Fibroblast of skin of left quadriceps (primary cell): Measurements from ENCODE around the gene HCRTR1.

ENCODE experiments used
- DNase-seq, 2 experiments: peaks; one replicate each; pipeline ENCODE4 v3.0.0-alpha.2; 2013; ENCODE audit warnings: low read depth in 2 of 2

Gene HCRTR1

DNA sequence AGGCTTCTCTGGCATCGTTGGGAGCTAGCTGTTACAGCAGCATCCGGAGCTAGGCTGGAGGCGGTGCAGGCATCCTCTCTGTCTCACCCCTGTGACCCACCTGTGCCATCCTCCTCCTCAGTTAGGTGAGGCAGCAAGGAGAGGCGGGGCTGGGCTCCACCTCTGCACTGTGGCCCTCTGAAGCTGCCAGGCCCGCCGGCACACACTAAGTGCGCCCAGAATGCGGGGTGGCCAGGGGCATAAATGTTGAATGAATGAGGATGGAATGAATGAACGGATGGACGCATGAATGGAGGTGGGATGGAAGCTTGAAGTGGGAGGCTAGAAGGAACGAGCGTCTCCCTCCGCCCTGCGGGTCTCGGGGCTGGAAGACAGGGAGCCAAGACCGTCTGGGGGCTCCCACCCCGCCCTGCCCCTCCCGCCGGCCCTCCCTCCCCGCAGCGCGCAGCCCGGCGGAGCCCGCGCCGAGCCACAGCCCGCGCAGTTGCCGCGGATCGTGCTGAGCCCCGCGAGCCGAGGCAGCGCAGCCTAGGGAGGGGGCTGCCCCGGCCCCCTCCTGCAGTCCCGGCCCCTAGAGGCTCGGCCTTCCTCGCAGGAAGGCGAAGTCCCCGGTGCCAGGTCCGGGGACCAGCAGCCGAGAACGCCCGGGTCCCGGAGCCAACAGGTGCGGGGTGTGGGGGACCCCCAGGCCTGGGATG, at the start of gene HCRTR1:
Gene HCRTR1, plus strand, starts transcription at position 472 of the 698 bp plus-strand sequence. CDS start 1,504 bp downstream, outside the sequence.
- DNase-seq, result no peak

DNA sequence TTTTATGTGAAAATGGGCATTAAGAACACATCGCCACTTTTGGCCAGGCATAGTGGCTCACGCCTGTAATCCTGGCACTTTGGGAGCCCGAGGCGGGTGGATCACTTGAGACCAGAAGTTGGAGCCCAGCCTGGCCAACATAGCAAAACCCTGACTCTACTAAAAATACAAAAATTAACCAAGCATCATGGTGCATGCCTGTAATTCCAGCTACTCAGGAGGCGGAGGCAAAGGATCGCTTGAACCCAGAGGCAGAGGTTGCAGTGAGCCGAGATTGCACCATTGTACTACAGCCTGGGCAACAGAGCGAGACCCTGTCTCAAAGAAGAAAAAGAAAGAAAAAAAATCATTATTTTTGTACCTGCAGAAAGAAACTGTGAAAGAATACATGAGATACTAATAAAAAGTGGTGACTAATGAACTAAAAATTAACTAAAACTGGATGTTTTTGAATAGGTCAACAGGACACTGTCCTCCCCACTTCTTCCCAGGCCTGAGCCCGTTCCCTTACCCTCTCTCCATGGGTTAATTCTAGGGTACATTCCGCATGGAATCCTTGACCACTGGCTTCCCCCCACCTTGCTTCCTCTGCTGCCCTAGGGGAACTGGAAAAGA, 49.4 kb upstream of the HCRTR1 start:
- no peak for DNase-seq

DNA sequence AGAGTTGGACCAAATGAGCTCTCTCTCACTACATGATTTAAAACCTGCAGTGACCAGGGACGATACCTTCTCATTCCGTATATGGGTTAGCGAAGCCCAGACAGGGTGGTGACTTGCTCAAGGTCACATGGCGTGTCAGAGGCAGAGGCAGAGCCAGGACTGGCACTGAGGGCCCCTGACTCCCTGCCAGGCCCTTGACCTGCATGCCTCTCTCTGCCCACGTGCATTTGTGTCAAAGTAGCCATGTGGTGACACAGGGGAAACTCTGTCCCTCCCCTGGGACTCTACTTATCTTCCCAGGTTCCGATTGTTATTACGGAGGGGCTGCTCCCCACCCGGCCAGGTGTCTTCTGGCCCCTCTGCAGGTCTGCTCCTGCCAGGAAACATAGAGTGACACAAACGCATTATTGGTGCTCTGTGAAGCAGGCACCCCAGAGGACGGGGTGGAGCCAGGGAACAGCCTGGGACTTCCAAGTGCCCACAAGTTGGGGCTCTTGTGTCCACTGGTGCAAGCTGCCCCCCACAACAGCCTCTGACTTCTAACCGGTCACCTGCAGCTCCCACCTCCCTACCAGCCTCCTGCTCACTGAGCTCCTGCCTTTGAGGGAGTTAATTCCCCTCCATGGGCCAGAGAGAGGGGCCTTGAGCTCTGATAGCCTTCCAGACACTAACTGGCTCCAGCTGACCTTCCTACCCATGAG, 48.4 kb upstream of the HCRTR1 start:
- DNase-seq, result no peak

DNA sequence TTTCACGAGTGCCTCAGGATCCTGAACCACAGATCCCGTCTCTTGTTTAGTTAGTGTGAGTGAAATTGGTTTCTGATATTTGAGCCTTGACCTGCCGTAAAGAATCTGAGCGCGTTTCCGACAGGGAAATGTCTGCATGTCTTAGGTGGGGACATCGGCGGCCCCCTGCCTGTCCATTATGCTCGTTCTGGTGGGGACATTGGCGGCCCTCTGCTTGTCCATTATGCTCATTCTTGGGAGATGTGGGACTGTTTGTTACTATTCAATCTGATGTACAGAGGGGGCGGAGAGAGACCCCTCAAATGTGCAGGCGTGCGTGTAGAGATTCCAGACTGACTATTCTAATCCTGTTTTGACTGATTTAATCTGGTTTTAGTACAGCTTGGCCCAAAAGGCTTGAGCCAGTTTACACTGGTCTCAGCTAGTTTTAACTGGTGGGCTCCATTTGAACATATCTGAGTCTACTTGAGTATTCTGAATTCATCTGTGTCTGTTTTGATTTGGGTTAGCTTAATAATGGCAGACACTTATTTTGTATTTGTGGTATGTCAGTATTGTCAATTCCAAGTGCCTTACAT, 47.8 kb upstream of the HCRTR1 start:
- no peak for DNase-seq

DNA sequence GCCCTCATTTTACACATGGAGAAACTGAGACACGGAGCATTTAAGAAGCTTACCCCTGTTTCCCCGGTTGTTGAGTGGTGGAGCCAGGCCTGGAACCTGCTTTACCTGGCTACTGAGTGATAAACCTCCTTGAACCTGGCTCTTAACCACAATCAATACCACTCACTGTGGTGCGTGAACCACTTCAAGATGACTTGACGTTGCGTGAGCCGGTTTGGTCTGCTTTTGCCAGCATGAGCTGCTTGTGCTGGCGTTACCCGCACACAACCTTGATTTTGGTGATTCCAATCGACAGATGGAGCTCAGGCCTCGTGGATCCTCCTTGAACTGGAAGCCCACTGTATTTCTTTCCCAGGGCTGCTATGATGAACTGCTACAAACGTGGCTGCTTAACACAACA, 47.3 kb upstream of the HCRTR1 start:
- no peak for DNase-seq

DNA sequence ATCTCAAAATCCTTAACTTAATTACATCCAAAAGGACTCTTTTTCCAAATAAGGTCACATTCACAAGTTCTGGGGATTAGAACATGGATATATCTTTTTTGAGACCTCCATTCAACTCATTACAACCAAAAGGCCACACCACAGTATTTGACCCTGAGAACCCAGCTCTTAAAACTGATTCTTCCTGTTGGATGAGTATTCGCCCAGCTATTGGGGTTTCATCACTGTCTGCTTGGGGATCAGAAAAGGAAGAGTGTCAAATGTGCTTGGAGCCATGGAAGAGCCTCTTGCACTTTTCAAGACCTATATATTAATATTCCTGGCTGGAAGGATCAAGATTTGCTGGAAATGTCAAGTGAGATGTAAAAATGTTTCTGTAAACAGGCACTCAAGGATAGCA, 46.6 kb upstream of the HCRTR1 start:
- no peak for DNase-seq

DNA sequence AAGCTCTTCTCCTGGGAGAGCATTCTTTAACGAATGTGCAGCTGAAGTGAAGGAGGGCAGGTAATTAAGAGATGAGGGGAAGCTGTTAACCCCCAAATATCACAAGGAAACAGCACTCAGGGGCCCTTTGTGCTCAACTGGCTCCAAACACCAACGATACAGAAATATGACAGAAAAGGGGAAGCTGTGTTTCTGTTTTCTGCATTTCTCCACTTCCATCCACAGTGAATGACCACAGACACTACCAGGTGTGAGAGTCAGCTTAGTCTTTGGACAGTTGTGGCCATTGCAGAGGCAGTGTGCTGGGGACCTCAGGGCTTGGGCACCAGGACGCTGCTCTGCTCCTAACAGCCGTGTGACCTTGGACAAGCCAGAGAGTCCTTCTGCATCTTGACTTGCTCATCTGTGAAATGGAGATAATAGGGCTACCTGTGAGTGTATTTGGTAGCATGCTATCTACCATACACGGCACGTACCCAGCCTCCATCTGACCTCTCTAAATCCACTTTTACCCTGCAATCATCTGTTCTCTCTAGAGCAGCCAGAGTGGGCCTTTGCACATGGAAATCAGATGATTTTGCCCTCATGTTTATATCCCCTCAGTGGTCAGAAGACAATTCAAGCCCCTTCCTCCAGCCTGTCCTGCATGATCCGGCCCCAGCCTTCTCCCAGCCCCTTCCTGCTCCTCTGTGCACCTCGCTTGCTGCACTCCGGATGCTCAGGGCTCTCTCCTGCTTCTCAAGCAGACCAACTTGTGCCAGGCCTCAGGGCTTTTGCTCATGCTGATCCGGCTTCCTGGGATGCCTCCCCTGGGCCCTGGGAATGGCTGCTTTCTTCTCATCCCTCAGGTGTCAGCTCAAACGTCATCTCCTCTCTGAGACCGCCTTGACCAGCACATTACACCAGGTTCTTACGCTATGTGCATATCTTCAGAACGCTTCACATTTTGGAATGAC, 45.9 kb upstream of the HCRTR1 start:
- no peak for DNase-seq

DNA sequence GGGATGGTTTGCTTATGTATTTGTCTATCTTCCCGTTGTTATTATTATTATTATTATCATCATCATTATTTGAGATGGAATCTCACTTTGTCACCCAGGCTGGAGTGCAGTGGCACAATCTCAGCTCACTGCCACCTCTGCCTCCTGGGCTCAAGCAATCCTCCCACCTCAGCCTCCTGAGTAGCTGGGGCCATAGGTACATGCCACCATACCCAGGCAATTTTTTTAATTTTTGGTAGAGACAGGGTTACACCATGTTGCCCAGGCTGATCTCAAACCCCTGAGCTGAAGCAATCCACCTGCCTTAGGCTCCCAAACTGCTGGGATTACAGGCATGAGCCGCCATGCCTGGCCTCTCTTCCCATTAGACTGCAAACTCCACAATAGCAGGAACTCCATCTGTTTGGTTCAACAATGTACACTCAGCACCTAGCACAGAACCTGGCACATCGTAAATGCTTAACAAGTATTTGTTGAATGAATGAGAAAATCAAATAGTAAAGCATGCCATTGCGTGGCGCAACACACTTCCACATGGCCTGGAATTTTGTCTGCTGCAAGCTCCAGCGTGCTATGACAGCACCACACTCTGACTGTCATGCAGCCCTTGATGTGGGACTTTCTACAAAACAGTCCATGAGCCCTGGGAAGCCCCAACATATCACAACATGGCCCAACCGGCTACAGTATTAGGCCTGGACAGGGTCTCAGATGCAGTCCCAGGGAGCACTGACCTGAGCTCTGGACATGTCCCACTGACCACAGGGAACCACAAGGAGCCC, 45.0 kb upstream of the HCRTR1 start:
- DNase-seq, result no peak

DNA sequence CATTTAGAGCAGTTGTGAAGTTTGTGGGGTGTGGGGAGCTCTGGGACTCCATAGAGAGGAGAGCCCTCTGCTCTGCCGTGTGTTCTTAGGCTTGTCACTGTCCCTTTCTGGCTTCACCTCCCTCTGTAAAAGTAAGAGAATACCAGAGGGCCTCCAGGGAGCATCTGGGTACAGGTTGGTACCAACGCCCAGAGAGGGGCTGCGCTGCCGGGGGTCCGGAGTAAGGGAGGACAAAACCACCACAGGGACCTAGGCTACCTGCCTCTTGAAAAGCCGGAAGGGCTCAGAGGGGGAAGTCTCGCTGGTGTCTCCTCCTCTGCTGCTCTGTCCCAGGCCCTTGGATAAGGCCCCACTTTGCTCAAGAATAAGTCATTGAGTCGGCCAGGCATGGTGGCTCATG, 44.2 kb upstream of the HCRTR1 start:
- DNase-seq, result no peak

DNA sequence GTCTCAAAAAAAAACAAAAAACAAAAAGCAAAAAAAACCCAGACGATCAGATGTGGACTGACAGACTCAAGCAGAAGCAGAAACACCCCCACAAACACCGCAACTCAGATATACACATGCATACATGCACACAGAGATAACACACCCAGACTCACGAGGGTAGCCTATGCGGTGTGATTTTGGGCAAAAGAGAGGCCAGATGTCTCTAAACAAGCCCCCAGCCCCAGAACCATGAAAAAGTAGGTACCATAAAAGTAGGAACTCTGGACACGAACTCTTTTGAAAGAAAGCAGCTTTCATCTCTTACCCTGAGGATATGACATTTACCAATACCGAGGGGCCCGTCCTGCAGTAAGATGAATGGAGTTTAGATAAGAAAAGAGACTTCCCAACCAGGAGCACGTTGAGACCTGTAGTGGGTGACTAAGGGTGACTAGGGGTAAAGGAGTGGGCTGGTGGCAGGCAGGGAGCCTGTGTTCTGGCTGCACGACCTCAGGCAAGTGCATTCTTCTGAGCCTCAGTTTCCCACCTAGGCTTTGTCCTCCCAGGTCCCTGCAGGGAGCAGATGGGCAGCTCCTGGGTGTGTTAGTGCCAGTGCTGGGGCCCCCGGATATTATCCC, 42.6 kb upstream of the HCRTR1 start:
- DNase-seq, result no peak

DNA sequence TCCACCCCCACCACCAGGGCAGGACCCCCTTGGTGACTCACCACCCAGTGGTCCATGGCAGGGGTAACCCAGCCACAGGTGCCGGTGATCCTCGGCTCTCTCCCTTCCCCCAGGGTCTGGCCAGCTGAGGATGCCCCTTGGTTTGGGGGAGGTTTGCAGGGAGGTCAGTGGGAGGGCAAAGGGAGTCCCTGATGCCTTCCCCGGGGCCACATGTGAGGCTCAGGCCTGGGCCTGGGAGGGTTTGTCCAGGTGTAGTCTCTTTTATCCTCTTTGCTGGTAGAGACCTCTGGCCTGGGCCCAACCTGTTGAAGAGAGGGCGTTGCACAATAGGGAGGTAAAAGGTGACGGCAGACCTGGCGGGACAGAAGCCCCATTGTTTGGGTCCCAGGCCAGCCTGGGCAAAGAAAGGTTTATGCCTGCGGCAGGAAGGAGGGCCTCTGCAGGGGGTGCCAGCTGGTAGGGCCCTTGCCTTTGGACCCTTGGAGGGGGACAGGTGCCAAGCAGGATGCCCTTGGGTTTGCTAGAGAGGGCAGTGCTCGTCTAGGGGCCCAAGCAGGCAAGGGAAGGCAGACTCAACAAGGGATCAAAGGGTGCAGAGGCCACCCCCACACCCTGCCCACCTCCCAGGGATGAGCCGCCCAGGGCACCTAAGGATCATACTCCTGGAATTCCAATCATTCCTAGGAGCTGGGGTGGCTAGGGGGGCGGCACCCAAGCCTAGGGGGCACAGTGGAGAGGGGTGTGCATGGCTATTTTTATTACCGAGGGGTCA, 41.9 kb upstream of the HCRTR1 start:
- no peak for DNase-seq

DNA sequence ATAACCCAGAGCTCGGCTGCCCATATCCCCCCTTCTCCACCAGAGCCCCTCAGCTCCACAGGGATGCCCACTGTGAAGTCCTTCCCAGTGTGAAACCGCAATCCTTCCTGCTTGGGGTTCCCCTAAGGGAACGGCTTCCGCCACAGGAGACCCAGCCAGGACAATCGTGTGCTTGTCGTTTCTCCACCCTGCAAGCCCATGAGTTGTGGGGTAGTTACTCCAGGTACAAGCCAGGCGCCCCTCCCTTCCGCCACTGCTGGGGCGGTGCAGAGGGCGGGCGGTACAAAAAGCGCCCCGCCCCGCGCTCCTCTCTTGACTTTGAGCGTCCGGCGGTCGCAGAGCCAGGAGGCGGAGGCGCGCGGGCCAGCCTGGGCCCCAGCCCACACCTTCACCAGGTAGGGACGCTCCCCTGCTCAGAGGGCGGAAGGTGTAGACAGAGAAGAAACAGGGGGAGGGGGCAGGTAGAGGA, 41.3 kb upstream of the HCRTR1 start, which contains the start of gene TINAGL1:
Gene TINAGL1, plus strand, starts transcription at position 315 of the 469 bp plus-strand sequence. CDS start 634 bp downstream, outside the sequence.
- DNase-seq, result no peak

DNA sequence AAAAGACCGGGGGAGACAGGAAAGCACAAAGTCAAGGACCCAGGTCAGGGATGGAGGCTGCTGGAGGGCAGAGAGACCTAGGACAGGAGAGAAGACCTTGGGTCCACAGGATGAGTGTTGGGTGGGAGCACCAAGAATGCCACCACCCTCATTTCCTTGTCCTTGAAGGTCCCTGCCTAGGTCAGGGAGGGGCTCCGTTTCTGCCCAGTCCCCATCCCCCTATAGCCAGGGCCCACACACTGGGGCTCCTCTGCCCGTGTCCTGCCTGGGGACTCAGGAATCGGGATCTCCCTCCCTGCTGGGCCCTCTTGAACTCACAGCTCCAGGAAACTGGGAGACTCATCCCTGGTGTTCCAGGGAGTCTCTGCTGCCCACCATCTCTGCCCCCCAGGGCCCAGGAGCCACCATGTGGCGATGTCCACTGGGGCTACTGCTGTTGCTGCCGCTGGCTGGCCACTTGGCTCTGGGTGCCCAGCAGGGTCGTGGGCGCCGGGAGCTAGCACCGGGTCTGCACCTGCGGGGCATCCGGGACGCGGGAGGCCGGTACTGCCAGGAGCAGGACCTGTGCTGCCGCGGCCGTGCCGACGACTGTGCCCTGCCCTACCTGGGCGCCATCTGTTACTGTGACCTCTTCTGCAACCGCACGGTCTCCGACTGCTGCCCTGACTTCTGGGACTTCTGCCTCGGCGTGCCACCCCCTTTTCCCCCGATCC, 40.6 kb upstream of the HCRTR1 start:
- no peak for DNase-seq

DNA sequence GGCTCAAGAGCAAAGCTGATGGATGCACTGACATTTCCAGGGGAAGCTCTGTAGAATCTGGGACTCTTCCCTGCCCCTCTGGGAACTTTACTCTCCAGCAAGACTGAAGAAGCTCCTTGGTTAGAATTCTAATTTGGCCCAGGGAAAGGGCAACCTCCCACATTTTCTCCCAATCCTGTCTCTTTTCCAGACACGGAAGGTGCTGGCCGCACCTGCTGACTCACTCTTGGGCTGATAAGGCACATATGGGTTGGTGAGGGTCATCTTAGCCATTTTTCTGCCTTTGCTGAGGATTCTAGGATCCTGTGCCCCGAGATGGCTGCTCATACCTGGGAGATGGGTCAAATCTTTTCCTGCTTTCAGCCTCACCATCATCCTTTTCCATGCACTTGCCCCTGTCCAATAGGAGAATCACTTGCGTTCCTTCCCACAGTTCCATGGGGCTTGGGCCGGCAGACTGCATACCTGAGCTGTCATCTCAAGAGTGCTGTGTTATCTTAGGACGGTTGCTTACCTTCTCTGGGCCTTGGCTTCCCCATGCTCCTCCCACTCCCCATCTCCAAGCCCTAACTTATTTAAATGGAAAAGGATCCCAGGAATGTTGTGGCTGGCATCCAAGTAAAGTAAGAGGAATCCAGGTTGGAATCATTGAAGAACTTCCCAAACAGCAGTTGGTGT, 39.8 kb upstream of the HCRTR1 start:
- peak; percentile 47 to 53 for DNase-seq

DNA sequence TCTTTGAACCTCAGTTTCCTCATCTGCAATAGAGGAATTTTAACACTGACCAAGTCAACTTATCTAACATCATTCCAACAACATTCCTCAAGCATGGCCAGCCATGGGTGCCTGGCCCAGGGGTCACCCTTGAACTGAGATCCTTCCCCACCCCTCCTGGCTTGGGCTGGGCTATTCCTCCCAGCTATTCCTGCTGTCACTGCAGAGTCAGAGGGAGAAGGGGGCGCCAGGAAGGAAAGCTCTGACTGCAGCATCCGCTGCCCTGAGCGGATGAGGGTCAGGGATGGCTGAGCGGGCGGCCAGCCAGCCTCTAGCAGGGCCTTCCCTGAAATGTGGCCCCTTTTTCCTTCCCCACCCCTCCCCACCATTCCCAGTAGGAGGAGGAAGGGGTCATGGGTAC, 38.1 kb upstream of the HCRTR1 start:
- no peak for DNase-seq

DNA sequence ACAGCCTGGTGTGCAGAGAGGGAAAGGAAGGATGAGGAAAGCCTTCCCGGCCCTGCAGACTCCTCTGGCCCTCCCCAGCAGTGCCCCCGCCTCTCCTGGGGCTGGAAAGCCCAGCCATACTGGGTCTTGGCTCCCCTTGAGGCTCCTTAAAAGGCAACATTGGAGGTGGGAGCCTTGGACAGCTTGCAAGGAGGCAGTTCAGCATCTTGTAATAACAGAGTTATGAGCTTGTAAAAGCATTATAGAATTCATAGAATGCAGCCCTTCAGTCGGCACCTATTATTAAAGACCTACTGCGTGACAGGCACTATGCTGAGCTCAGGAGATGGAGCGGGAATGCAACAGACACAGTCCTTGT, 37.0 kb upstream of the HCRTR1 start:
- peak in 1 of 2 experiments; percentile 30 for DNase-seq

DNA sequence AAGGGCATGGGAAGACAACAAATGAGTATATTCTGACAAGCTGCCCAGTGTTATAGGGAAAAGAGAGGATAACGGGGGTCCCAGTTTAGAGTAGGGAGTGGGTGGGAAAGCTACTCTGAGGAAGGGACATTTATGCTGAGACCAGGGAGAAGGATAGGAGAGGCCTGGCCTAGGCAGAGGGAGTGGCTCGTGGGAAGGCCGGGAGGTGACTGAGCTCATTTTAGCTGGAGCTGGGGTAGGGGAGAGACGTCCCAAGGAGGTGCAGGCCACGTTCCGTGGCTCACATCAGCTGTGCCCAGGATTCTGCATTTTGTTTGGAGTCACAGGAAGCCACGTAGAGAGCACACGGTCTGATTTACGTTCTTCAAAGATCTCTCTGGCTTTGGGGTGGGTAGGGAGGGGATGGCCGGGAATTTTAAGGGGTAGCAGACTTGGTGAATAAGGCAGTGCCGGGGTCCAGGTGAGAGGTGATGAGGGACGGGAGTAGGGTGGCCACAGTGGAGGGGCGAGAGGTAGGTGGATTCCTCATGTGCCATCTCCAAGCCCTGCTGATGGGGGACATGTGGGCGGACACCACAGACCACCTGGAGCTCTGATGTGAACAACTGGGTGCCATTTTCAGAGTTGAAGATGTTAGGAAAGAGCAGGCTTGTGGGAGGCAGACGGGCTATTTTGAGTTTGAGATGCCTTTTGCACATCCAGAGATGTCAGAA, 36.4 kb upstream of the HCRTR1 start:
- no peak for DNase-seq
